Activated CD8-positive, alpha-beta memory T cell treated with anti-CD3 and anti-CD28 coated beads, Interleukin-2, amount 50 U/mL, for 24 hours (primary cell): ENCODE measurements around the gene LATS2.

ENCODE experiments used
- DNase-seq: peaks from one replicate; pipeline ENCODE4 v3.0.0-alpha.2; 2020; ENCODE audit errors: extremely low read depth

LATS2 gene

GRCh38 chr13:21061029-21061763 lies at the start of gene LATS2:
Gene LATS2 (minus strand): TSS chr13:21061586. CDS start chr13:21046026, 15,560 bp downstream.
- DNase-seq, result peak; percentile 29

DNA sequence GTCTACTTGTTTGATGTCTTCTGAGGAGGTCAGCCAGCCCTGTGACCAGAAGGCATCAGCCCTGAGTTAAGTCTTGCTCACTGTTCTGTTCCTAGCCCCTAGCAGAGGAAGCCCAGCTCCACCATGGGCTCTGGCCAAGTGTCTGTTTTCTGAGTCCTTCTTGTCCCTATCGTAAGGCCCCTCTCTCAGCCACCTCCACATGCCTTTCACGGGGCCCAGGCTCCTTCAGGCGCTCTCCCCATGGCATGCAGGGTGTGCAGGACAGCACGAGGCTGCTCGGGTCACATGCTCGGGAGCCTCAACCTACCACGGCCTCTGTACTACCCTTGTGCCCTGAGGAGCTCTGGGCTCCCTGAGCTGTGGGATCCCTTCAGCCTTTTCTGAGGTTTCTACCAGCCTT lies 47.8 kb upstream of the LATS2 start:
- DNase-seq, result no peak

DNA sequence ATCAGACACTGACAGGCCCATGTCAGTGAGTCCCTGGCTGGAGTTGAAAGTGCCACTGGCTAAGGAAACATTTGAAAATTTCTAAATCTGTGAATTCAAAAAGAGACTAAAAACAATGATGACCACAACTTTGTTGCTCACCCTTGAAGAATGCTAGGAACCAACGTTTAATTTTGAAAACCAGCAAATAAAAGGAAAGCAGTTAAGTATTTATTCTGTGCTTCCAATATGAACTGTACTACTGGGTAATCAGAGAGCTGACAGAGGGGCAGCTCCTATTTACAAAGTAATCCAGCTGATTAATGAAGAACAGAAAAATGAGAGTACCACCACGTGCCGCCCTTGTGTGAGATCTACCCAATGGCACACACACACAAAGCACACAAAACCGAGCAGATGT lies 44.7 kb upstream of the LATS2 start:
- no peak for DNase-seq

- no peak for DNase-seq
Observed at GRCh38 chr13:21104199-21105019, 43.0 kb upstream of the LATS2 start.

DNA sequence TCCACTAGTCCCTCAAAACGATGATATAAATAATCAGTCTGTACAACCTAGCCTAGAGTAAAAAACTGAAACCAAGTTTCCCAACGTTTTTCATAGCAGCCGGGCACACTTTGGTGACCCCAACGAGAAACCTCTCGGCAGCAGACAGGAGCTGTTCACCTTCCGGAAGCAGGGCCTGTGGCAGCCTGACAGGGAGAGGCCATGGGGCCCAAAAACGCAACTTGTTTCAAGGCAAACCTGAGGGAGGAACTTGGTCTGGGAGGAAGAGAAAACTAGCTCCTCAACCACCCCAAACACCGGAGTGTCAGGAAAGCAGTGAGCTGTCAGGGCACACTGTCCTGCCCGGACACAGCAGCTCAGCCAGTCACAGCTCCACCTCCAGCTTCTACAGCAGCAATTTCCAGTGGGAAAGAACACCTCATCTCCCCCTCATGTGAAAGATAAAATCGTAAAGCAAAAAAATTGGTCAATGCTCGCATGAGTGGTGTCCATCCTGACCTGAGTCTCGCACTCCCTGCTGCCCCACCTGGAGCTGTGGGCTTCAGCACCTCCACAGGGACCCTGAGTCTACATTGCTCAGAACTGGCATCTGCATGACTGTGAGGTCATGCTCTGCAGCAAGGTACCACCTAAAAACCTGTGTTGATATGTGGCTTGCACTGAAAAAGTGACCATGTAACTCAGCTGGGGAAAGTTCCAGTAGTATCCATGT lies 40.6 kb upstream of the LATS2 start:
- no peak for DNase-seq

DNA sequence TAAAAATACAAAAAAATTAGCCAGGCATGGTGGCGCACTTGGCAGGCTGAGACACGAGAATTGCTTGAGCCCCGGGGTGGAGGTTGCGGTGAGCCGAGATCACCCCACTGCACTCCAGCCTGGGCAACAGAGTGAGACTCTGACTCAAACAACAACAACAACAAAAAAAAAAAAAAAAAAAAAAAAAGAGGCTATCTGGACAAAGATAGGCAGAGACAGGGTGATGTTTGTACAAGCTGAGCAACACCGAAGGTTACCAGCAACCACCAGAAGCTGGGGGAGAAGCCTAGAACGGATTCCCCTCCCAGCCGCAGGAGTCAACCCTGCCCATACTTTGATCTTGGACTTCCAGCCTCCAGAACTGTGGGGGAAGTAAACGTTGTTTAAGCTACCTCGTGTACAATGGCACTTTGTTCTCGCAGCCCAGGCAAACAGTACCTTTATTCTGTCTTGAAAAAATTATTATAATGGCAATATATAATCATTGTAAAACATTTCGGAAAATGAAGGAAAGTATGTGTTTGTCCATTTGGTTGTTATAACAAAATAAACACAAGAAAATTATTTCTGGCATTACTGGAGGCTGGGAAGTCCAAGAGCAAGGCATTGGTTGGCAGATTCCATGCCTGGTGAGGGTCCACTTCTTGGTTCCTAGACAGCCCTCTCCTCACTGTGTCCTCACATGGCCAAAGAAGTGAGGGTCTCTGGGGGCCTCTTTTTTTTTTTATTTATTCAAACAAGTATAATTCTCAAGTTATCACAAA lies 39.8 kb upstream of the LATS2 start:
- DNase-seq, result no peak

DNA sequence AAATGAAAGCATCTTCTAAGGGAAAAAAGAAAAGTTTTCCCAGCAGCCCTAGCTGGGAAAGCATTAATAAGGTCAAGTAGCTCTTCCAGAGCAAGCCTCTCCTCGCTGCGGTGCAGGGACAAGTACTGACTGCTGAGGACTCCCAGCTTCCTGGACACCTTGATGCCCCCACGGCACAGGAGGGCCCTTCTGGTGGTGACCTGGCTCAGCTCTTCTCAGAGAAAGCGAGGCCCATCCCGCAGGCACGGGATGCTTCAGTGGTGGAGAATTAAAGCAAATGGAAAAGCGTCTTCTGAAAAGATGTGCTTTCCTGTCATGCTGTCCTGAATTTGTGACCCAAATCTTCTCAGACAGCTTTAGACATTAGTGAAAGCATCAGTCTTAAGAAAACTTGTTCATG lies 38.8 kb upstream of the LATS2 start:
- no peak for DNase-seq

DNA sequence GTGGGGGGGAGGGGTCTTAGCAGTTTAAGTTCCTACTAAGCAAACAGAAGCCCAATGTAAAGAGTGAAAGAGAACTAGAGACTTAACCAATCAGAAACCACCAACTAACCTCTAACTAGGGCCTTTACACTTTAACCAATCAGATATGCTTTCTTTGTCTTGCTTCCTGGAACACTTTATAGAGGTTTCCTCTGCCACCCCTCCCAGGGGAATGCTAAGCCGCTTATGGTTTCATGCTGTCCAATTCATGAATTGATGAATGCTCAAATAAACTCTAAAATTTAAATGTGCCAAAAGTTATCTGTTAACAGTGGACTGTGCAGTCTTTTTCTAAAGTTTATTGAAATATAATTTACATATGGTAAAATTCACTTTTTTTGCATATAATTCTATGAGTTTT lies 33.9 kb upstream of the LATS2 start:
- DNase-seq, result no peak

GRCh38 chr13:21089830-21090229 lies 28.4 kb upstream of the LATS2 start:
- no peak for DNase-seq

- DNase-seq, result no peak
Observed at GRCh38 chr13:21088534-21088933, 27.1 kb upstream of the LATS2 start.

GRCh38 chr13:21086929-21087328 lies 25.5 kb upstream of the LATS2 start:
- no peak for DNase-seq

DNA sequence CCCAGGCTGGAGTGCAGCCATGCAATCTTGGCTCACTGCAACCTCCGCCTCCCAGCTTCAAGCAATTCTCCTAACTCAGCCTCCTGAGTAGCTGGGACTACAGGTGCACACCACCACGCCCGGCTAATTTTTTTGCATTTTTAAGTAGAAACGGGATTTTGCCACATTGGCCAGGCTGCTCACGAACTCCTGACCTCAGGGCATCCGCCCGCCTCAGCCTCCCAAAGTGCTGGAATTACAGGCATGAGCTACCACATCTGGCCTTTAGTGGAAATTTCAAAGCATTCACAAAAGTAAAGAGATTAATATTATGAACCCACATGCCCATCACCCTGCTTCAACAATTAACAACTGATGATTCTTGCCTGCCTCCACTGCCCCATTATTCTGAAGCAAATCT lies 20.5 kb upstream of the LATS2 start:
- DNase-seq, result no peak

GRCh38 chr13:21080593-21080891 lies 19.2 kb upstream of the LATS2 start:
- no peak for DNase-seq

DNA sequence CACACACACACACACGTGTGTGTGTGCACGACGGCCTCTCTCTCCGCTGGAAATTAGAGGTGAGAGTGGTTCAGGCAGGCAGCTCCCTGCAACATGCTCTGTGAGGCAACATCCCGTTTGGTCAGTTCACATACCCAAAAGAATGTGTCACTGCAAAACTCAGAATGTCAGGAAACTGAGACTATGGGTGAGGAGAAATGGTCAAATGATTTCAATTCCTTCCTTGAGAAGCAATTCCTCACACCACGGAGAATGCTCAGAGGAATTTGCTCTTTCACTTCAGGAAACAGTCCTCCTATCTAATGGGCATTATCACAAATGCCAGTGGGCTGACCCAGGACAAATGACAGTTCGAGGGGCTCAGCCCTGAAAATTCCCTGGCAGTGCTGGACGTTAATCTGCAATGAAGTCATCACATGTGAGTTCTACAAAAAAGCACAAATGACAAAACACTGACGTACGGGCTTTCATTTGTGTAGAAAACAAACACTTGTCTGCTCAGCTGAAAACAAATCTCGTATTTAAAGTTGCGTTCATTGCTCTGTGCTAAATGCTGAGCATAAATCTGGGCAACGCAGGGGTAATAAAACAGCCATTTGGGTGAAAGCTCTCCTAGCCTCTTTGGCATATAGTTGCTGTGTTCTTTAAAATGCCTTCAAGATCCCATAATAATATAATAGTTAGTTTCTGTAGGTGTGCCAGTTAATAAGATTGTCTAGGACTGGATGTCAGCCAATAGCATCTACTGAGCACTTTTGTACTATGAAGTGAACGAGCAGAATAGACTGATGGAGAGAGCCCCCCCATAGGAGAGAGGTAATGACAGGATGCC lies 18.6 kb upstream of the LATS2 start:
- DNase-seq, result no peak

- DNase-seq, result no peak
Observed at GRCh38 chr13:21079221-21079620, 17.8 kb upstream of the LATS2 start.

- no peak for DNase-seq
Observed at GRCh38 chr13:21078501-21078900, 17.1 kb upstream of the LATS2 start.

GRCh38 chr13:21077788-21078353 lies 16.5 kb upstream of the LATS2 start:
- DNase-seq, result no peak

GRCh38 chr13:21077076-21077787 lies 15.8 kb upstream of the LATS2 start:
- no peak for DNase-seq

DNA sequence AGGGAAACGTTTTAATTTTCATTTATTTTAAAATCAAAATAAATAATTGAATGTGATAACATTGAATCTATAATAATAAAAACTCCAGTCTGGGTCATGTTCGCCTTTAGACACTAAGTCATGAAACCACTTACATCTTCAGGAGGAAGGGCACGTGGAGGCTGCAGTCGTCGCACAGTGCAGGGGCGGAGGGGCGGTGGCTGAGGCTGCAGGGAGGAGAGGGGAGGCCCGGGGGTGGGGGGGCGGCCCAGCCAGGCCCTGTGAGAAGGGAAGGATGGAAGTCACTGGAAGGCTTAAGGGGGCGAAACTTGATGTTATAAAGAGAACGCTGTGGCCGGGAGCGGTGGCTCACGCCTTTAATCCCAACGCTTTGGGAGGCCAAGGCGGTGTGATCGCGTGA lies 14.9 kb upstream of the LATS2 start:
- no peak for DNase-seq
